Pulmonary artery endothelial cell (primary cell): ENCODE data around the gene RNASEH1. TPM values are rescaled to one million over a fixed set of nuclear protein-coding genes. Genes with fewer than 3 reads are reported as not detected.
"Not testable (repeated sequence)": the region's sequence is repeated elsewhere in the genome, so short reads cannot be mapped to it uniquely, and the experiment has no call there.

Source experiments
- DNase-seq: peaks from one replicate; pipeline ENCODE4 v3.0.0-alpha.2; 2011; ENCODE audit warnings: low read depth, low spot score
- total RNA-seq: library from RNA; depleted of rRNA; stranded (reverse); fragments of >200 nt; gene quantifications from 2 replicates; pipeline ENCODE4 v1.2.3, GENCODE V29; 2014

The RNASEH1 gene
- total RNA-seq, 1 donor from 2014 or later, result 41.6 TPM

DNA sequence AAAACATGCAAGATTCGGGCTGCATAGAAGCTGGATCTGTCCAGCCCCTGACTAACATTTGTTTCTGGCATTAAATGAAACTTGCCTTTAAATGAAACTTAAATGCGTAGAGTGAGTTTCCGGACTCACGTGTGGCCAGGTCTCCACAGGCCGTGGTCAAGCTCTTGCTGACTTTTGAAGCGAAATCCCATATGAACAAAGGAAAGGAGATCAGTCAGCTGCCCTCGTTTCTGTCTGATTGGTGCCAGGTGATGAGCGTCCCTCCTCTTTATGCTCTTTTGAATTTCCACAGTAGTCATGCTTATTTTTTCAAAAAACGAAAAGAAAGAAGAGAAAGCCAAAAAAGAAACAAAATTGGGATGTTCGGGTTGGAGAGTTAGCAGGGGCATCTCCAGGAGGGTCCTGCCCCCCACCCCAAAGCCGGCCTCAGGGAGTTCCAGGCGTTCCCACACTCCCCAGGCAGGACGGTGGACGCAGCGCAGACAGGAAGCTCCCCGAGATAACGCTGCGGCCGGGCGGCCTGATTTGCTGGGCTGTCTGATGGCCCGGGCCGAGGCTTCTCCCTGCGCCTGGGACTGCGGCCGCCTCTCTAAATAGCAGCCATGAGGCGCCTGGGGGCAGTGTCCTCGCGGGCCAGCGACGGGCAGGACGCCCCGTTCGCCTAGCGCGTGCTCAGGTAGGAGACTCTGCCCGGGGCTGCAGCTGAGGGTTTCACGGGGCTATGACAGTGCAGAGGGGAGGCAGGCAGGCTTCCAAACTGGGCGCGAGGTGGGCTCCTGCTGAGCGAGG, 36.6 kb upstream of the RNASEH1 start, which contains the start of gene COLEC11:
COLEC11 (plus strand) TSS at position 620 of the 789 bp plus-strand sequence. CDS start 9,229 bp downstream, outside the sequence.
- DNase-seq, result no peak

DNA sequence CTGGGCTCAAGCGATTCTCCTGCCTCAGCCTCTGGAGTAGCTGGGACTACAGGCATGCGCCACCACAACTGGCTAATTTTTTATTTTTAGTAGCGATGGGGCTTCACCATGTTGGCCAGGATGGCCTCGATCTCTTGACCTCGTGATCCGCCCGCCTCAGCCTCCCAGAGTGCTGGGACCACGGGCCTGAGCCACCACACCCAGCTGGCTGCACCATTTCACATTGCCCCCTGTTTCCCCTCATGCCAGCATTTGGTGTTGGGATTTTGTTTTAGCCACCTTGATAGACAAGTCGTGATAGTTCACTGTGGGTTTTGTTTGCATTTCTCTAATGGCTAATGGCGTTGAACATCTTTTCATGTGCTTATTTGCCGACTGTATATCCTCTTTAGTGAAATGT, 31.0 kb upstream of the RNASEH1 start:
- DNase-seq, result no peak

DNA sequence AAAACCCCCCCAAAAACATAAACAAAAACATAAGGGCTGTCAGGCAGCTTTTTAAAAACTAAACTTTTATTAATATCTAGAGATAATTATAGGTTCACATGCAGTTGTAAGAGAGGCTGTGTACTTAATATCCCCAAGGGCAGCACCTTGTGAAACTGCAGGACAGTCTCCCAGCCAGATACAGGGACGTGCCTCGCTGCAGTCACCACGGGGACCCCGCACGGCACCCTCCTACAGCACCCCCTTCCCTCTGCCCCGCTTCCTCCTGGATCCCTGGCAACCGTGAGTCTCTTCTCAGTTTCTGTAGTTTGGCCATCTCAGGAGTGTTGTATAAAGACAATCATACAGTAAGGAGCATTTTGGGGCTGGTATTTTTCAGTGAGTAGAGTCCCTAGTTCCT, 30.0 kb upstream of the RNASEH1 start:
- no peak for DNase-seq

DNA sequence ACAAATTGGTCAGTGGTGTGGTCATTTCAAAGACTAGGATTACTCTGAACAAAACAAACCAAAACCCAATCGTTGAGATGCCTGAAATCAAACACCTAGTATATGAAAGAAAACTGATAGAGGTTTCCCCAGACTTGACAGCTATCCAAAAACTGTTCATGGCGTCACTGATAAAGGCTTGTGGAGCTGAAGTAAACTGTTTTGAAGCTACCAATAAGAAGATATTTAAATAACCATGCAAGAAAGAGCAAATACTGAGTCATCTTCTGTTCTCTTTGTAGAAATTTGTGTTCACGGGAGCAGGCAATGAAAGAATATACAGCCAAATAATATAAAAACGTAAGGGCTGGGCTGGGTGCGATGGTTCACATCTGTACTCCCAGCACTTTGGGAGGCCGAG, 29.3 kb upstream of the RNASEH1 start:
- DNase-seq, result no peak

DNA sequence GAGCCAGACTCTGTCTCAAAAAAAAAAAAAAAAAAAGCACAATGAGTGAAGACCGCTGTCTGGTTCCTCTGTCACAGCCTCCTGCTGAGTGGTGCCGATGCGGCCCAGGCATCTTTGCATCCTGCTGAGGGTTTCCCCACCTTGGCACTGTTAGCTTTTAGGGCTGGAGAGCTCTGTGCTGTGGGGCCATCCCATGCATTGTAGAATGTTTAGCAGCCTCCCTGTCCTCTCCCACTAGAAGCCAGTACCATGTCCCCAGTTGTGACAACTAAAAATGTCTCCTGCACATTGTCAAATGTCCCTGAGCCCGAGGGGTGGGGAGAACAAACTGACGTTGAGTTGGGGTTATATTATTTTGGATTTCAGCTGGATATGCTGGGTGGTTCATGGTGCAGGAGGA, 28.9 kb upstream of the RNASEH1 start:
- no peak for DNase-seq

DNA sequence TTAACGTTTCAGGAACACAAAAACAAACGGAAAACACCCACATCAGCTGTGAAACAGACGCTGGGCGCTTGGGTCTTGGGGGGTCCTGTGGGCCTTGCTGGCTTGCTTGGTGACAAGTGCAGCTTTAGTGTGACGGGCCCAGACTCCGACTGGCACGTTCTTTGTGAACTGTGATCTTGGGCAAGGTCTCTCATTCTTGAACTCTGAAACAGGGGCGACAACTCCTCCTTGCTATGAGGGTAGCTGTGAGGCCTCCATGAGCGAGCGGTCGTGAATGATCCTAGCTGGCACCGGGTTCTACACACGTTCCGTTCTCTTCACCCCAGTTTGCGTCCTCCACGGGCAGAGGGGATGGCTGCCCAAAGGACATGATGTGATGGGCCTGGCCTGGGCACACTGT, 28.1 kb upstream of the RNASEH1 start:
- DNase-seq, result no peak

DNA sequence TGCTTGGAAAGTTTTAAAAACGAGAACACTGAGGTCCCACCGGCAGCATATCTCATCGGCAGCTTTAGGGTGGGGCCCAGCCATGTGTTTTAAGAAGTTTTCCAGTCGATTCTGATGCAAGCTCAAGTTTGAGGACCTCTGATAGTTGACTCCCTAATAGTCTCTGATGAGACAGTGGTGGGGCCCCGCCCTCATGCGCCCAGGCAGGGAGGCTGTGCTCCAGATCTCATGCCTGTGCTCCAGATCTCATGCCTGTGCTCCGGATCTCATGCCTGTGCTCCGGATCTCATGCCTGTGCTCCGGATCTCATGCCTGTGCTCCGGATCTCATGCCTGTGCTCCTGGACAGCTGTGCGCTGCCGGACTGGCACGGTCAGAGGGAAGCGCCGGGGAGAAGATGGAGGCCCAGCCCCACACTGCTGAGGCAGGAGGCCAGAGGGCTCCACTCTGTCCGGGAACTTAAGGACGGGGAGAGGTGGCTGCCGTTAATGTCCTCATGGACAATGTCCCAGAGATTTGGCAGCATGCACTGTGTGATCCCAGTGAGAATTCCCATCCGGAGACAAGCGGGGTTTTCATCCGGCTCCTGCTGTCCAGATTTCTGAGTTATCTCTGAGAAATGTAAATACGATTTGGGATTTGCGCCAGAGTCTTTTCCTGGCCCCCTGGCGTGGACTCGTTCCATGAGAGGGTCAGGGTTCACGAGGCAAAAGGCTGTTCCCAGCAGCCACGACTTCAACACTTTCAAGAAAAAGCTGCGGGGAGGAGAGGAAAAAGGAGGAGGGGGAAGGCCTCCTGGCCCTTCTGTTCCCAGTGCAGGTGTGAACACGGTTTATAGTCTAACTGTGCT, 27.4 kb upstream of the RNASEH1 start:
- DNase-seq, result no peak

DNA sequence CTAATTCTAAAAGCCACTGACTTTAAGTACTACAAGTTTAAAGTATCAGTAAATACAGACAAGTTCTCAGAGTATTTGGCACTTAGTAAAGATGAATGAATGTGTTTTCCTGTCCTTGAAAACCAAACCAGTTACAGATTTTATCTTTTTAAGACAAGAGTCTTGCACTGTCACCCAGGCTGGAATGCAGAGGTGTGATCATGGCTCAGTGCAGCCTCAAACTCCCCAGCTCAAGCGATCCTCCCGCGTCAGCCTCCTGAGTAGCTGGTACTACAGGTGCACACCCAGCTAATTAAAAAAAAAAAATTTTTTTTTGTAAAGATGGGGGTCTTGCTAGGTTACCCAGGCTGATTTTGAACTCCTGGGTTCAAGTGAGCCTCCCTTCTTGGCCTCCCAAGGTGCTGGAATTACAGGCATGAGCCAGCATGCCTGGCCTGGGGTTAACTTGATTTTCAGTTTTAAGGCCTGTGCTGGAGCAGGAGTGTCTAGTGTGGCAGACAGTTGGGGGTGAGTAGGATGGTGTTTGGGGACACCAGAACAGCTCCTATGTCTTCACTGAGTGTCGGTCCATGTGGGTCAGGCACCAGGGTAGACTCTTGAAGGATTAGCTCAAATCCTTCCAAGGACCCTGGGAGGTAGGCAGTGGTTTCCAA, 26.6 kb upstream of the RNASEH1 start:
- DNase-seq, result no peak

DNA sequence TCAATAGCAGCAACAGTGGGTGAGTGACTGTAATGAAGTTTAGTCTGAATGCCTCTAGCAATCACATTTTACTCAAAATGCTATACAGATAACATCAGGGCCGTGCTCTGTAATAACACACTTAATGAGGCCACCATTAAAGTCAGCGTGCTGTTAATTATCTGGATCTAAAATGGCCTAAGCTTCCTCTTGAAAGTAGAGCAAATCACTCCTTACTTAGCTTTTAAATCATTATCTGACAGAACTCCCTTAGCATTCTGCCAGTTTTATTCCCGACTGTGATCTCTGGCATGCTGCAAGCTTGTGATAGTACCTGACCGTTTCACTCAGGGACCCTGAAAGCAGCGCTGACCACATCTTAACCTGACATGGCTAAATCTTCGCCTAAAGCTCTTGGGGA, 25.9 kb upstream of the RNASEH1 start:
- DNase-seq, result no peak

DNA sequence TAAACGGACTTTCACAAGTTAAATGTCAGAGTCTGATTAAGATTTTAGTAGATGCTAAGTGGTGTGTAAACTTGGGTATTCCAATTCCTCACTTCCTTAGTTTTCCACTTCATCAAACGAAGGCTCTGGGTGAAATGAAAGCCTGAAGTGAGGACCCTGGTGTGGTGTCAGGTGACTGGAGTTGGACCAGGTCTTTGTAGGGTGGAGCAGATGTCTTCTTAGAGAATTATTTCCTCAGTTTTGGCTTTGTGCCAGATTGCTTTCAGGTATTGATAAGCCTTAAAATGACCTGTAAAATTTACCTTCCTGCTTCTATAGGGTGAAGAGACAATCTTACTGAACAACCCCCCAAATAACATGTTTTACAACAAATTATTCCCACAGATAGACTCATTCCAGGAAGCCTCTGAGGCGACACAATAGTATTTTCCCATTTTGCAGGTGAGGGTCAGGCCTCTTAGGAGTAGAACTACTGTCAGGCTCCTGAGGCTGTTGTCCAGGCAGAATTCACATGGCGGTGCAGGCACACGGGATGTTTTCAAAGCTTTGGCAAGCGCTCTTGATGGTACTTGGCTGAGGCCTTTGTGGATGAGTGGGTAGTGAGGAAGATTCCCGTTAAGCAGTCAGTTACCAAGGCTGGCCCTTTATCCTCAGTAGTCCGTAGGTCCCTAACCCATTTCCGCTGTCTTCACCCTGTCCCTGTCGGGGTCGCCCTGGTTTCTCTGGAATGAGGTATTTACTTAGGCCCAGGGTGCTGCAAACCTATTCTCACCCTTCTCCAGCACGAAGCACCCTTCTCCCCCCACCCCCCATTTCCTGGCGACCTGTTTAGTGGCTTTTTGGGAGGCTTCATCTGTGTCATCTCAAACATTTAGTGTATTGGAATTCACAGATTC, 23.5 kb upstream of the RNASEH1 start:
- no peak for DNase-seq

DNA sequence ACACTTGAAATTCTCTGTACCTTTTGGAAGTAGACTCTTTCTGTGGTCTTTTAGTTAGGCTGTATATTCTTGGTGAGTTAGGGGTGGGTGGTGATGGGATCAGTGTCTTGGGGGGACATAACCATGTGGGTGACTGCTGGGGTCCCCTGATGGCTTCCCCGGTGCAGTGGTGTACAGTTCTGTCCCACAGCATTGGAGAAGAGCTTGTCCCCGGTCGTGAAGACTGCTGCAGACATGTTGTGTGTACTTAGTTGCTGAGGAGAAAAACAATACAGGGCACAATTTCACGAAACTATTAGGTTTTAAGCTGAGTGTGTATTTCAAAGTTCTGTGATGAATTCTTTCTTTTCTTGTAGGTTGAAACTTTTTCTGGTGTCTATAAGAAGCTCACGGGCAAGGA, 22.3 kb upstream of the RNASEH1 start:
- DNase-seq, result no peak

DNA sequence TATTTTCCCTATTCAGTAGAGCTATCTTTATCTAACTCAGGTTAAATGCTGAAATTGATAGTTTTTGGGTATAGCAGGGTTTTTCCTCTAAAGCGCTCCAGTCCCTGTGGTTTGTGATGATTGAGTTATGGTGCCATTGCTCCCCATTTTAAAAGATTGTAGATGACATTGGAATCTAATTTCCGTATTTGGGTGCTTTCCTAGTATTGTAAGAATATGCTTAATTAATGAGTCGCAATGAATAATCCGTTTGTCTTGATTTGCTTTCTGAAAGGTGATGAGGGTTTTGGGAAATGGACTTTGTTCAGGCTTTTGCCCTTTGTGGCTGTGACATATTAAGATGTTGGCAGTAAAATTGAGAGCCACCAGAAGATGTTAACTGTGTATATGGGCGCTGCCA, 20.9 kb upstream of the RNASEH1 start:
- no peak for DNase-seq

DNA sequence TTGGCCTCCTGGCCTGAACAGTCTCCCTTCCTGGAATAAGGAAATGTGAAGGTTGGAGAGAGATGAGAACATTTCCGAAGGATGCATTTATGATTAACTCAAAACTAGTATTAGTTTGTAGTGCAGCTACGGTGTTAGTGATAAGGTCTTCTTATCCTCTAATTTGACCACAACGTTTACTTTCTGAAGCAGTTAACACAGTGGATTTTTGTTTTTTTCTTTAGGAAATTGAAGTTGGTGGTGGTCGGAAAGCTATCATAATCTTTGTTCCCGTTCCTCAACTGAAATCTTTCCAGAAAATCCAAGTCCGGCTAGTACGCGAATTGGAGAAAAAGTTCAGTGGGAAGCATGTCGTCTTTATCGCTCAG, 18.1 kb upstream of the RNASEH1 start:
- not testable (repeated sequence) for DNase-seq

DNA sequence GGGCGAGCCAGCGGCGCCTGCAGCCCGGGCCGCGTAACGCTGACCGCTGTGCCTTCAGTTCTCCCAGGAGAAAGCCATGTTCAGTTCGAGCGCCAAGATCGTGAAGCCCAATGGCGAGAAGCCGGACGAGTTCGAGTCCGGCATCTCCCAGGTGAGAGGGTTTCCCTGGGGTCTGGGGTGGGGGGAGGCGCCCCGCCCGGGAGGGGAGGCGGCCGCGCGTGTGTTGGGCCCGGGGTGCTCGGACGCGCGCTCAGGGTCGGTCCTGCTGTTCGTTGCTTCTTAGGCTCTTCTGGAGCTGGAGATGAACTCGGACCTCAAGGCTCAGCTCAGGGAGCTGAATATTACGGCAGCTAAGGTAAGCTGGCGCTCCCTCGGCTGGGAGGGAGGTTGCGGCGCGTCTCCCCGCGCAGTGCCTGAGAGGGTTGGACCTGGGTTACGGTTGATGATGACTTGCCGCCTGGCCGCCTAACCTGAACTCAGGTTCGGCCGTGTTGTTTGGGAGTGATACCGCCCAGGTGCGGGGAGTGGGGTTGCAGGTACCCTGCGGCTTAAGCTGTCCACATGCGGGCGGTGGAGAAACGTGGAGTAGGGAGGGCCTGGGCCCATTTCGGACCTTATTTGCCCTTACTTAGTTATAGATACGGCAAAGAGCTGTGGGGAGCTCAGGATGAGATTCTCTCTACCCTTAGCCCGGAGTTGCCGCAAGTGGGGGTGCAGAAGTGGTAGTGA, 17.6 kb upstream of the RNASEH1 start:
- no peak for DNase-seq

DNA sequence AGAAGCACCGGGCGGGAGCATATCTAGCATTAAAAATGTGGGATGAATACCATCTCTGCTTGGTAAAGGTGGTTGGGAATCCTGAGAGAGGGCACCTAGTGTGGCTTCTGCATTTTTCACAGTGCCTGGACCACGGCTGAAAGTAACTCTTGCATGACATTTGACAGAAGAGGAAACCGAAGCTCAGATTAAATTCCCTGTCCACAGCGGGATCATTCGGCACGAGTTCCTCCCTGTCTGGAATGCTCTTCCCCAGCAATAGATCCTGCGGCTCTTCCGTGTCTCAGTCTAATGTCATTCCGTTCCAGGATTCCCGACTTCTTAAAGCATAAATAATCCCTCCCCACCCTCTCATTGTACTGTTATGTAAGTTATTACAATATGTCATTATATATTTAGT, 16.0 kb upstream of the RNASEH1 start:
- DNase-seq, result no peak

DNA sequence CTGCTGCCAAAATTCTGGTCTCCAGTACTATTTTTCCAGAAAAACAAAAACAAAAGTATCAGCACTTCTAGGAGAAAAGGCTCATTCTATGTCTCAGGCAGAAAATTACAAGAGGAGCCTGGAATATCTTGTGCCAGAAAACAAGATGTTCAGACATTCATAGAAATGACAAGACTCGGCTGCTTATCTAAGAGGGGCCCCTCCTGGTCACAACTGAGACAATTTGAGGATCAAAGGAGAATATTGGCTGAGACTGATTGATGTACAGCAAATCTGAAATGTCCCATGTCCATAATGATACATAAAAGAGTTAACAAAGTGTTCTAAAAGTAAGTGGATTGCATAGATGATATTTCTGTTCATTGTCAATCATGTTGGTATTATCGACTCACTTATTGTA, 14.5 kb upstream of the RNASEH1 start:
- no peak for DNase-seq

DNA sequence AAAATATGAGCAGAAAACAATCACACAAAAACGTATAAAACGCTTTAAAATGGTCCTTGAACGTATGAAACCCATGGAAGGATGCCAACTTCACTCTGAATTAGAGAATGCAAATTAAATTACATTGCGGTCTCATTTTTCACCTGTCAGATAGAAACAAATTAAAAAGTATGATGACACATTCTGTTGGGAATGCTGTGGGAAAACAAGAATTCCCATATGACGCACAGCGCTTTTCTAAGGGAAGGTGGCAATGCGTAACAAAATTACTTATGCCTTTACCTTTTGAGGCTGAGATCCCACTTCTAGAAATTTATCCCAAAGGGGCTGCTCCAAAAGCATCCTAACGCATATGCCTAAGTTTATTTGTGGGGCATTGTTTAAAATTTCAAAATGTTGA, 13.2 kb upstream of the RNASEH1 start:
- DNase-seq, result no peak

DNA sequence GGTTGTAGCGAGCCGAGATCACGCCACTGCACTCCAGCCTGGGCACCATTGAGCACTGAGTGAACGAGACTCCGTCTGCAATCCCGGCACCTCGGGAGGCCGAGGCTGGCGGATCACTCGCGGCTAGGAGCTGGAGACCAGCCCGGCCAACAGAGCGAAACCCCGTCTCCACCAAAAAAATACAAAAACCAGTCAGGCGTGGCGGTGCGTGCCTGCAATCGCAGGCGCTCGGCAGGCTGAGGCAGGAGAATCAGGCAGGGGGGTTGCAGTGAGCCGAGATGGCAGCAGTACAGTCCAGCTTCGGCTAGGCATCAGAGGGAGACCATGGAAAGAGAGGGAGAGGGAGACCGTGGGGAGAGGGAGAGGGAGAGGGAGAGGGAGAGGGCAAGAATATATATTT, 11.5 kb upstream of the RNASEH1 start:
- not testable (repeated sequence) for DNase-seq

DNA sequence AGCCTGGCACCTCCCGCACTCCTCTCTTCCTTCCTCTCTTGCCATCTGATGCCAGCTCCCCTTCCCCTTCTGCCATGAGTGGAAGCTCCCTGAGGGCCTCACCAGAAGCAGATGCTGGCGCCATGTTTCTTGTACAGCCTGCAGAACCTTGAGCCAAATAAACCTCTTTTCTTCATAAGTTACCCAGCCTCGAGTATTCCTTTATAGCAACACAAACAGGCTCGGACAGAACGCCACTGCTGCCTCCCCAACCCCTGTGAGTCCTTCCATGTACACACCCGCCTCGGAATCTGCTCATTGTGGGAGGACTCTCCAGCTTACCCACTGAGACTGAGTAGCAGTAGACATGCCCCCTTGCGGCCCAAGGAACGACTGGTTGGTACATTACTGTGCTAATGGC, 8.7 kb upstream of the RNASEH1 start:
- DNase-seq, result no peak

DNA sequence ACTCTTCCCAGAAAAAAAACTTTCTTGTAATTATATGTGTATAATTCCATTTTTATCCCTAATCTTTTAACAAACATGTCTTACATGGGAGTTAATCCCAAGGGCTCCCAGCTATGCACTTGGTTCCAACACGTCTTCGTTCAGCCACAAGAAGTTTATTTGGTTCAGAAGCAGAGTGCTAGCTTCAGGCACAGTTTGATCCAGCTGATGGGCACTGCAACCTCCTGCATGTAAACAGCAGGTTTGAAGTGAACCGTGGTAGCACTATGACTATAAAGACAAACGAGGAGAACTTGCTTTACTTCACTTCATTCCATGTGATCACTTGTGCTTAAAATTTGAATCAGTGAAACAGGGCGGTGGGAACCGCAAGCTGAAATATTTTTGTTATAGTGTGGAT, 7.0 kb upstream of the RNASEH1 start:
- DNase-seq, result no peak
